Adrenal gland (tissue), 12 donors: ENCODE measurements around the gene HIKESHI. TPM values are rescaled to one million over a fixed set of nuclear protein-coding genes. Genes with fewer than 3 reads are reported as not detected.

Experiments used
- DNase-seq, 7 donors: peaks; one replicate each; pipeline ENCODE4 v3.0.0-alpha.2; 2019 to 2020
- H3K27ac ChIP-seq, 5 donors: fragments of 200-600 bp; sonication (generic) in 4 of 5; 1 replicate in 3 of 5; 2 replicates in 2 of 5; pipeline versions ENCODE4 v1.5.1 to v1.8.0; 2016 to 2020; ENCODE audit warnings: mild to moderate bottlenecking in 1 of 5
- H3K27me3 ChIP-seq: fragments of 200-600 bp; 2 replicates; pipeline ENCODE4 v1.8.0; 2021
- H3K36me3 ChIP-seq, 2 donors: fragments of 200-600 bp; replicated peaks in 1 of 2; 1 replicate in 1 of 2; 2 replicates in 1 of 2; pipeline versions ENCODE4 v1.5.1 to v1.8.0; 2018 to 2022
- H3K4me1 ChIP-seq, 2 donors: fragments of 200-600 bp; replicated peaks in 1 of 2; 1 replicate in 1 of 2; 2 replicates in 1 of 2; pipeline versions ENCODE4 v1.5.1 to v1.8.0; 2018 to 2021
- H3K4me3 ChIP-seq, 4 donors: fragments of 200-600 bp; sonication (generic) in 3 of 4; one replicate each; pipeline ENCODE4 v1.5.1; 2016 to 2018
- H3K9me3 ChIP-seq, 3 donors: fragments of 200-600 bp; sonication (generic) in 1 of 3; replicated peaks in 1 of 3; 1 replicate in 2 of 3; 2 replicates in 1 of 3; pipeline versions ENCODE4 v1.5.1 to v1.8.0; 2016 to 2021
- POLR2A ChIP-seq, 2 donors: fragments of 450-650 bp; IDR thresholded peaks; one replicate each; pipeline ENCODE4 v1.6.1; 2017; ENCODE audit warnings: antibody characterized with exemption in 2 of 2, mild to moderate bottlenecking in 2 of 2, moderate library complexity in 1 of 2
- WGBS, 4 donors: extraction: QIAGEN DNeasy Blood & Tissue Kit in 2 of 4; methylation state at CpG; one replicate each; pipeline versions ENCODE4 v1.1.5 to v1.1.7; 2013 to 2017; 5-methylcytosine and 5-hydroxymethylcytosine counted together
- intact Hi-C, 2 donors: fragments of 100-400 bp; cut with DNase I; formaldehyde crosslinking; loops; one replicate each; pipeline versions ENCODE4 v1.14.1 to v1.15.0; 2022 to 2023
- polyA plus RNA-seq, 3 donors: library from polyadenylated mRNA; stranded (reverse); fragments of 200-250 nt in 2 of 3; fragments of 350-450 nt in 1 of 3; fragmentation: Illumina TruSeq in 1 of 3; extraction: RNeasy Lipid Tissue Mini Kit (QIAGEN cat#74804) in 1 of 3; gene quantifications; one replicate each; pipeline ENCODE4 v1.2.3, GENCODE V29; 2013 to 2014
- total RNA-seq, 9 donors: library from RNA; depleted of rRNA in 4 of 9; stranded (reverse); fragments of >200 nt in 4 of 9; fragments of 120-200 nt in 1 of 9; fragmentation: NEBNext Ultra II Directional in 1 of 9; extraction: Animal tissue kit (Norgen Biotek cat#: 25700) in 1 of 9; gene quantifications; one replicate each; pipeline versions ENCODE4 v1.1.0 to v1.2.4, GENCODE V29; 2013 to 2023
- TF ChIP-seq, protein P1 (sequence below), 6 experiments: fragments of 450-650 bp in 4 of 6; fragments of 200-600 bp in 2 of 6; sonication (generic) in 1 of 6; IDR thresholded peaks; 1 replicate in 5 of 6; 2 replicates in 1 of 6; pipeline versions ENCODE4 v1.5.1 to v1.8.0; 2016 to 2021; ENCODE audit warnings: antibody characterized with exemption in 6 of 6, mild to moderate bottlenecking in 2 of 6, moderate library complexity in 1 of 6
- donor health status: healthy with polysubstance abuse.
- donor health status: Bipolar disorder and iron deficiency.
- donor health status: DM: yes; HTN: yes; CAD: no.
- donor health status: DM: no; HTN: no; CAD: no.
- donor health status: DM: no; HTN: no; CAD: no.
- donor health status: DM: yes; HTN: yes; CAD: no.

The HIKESHI gene
- total and polyA plus RNA-seq, 12 donors: 30.4 to 48.2 (median 37.3) TPM

DNA sequence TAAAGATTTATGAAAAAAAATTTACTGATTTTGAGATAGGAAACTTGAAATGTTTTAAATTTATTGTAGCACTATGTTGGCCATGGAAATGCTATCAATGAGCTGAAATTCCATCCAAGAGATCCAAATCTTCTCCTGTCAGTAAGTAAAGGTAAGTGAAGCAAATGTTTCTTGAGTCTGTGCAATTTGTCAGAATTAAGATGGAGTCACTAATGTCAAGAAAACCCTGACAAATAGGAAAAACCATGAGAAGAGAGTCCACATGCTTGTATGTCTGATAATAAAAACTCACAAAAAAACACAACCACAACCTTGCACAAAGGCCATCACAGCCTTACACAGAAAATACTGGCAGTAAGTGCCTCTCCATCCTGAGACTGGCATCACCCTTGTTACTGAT, 44.6 kb upstream of the HIKESHI start:
- Histone ChIP-seq H3K27ac (no peak overlapping the region), H3K9me3 (no peaks in the 10 kb centered on the region), H3K27me3 (no peaks in the 10 kb centered on the region), H3K36me3 (peaks cover 0 to 13% of the 10 kb centered on the region in 2 donors), H3K4me1 (no peaks in the 10 kb centered on the region), H3K4me3 (no peak overlapping the region)
- no peak for DNase-seq
- TF ChIP-seq, protein P1, sequence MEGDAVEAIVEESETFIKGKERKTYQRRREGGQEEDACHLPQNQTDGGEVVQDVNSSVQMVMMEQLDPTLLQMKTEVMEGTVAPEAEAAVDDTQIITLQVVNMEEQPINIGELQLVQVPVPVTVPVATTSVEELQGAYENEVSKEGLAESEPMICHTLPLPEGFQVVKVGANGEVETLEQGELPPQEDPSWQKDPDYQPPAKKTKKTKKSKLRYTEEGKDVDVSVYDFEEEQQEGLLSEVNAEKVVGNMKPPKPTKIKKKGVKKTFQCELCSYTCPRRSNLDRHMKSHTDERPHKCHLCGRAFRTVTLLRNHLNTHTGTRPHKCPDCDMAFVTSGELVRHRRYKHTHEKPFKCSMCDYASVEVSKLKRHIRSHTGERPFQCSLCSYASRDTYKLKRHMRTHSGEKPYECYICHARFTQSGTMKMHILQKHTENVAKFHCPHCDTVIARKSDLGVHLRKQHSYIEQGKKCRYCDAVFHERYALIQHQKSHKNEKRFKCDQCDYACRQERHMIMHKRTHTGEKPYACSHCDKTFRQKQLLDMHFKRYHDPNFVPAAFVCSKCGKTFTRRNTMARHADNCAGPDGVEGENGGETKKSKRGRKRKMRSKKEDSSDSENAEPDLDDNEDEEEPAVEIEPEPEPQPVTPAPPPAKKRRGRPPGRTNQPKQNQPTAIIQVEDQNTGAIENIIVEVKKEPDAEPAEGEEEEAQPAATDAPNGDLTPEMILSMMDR (IDR thresholded peaks at IDR 0.05): no peak
- TF ChIP-seq POLR2A (IDR thresholded peaks at IDR 0.05): no peak
- intact Hi-C loops: no loop called here

DNA sequence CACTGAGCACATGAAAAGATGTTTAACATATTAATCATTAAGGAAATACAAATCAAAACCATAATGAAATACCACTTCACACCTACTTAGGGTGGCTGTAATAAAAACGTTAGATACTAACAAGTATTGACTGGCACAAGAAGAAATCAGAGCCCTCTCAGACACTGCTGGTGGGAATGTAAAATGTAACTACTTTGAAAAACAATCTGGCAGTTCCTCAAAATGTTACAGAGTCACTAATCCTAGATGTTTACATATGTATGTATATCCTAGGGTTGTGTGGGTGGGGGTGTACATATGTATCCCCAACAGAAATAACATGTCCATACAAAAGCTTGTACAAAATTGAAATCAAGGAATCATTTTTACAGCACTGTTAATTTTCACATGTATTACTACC, 42.3 kb upstream of the HIKESHI start:
- DNase-seq: no peak
- H3K9me3 ChIP-seq: no peaks in the 10 kb centered on the region
- 62 to 92% (median 71%) methylated on average over 1 of the region's 1 CpG for WGBS, 4 donors
- intact Hi-C loops: no loop called here
- H3K36me3 ChIP-seq: peaks cover 0 to 13% of the 10 kb centered on the region in 2 donors
- no peaks in the 10 kb centered on the region for H3K4me1 ChIP-seq
- no peak overlapping the region for H3K27ac ChIP-seq
- no peak for TF ChIP-seq POLR2A (IDR thresholded peaks at IDR 0.05)
- TF ChIP-seq, protein P1 (IDR thresholded peaks at IDR 0.05): no peak
- no peaks in the 10 kb centered on the region for H3K27me3 ChIP-seq
- no peak overlapping the region for H3K4me3 ChIP-seq

DNA sequence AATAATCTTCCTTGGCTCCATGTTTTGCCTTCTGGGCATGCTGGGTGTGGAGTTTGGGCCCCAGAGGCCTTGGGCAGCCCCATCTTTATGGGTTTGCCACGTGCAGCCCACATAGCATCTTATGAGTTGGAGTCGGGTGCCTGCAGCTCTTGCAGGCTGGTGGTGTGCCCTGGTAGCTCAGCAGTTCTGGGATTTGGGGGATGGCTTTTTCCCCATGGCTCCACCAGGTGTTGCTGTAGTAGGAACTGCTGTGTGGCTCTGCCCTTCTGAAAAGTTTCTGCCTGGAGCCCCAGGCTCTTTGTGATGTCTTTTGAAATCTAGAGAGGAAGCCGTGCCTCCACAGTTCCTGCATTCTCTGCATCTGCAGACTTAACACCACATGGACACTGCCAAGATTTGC, 40.7 kb upstream of the HIKESHI start:
- DNase-seq: no peak
- intact Hi-C loops: no loop called here
- TF ChIP-seq, protein P1 (IDR thresholded peaks at IDR 0.05): no peak
- TF ChIP-seq POLR2A (IDR thresholded peaks at IDR 0.05): no peak
- Histone ChIP-seq H3K4me1 (no peaks in the 10 kb centered on the region), H3K27me3 (no peaks in the 10 kb centered on the region), H3K9me3 (no peaks in the 10 kb centered on the region), H3K27ac (no peak overlapping the region), H3K4me3 (no peak overlapping the region), H3K36me3 (peaks cover 0 to 13% of the 10 kb centered on the region in 2 donors)
- 92 to 100% (median 97%) methylated on average over 3 of the region's 3 CpGs for WGBS, 4 donors

DNA sequence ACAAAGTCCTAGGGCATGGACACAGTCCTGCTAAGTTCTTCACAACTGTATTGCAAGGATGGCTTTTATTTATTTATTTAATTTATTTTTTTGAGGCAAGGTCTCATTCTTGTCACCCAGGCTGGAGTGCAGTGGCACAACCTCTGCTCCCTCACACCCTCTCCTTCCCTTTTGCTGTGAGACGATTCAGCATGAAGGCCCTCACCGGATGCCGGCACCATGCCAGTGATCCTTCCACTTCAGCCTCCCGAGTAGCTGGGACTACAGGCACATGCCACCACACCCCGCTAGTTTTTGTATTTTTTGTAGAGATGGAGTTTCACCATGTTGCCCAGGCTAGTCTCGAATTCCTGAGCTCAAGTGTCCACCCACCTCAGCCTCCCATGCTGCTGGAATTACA, 39.7 kb upstream of the HIKESHI start:
- intact Hi-C loops: no loop called here
- TF ChIP-seq, protein P1 (IDR thresholded peaks at IDR 0.05): no peak
- no peak for TF ChIP-seq POLR2A (IDR thresholded peaks at IDR 0.05)
- no peaks in the 10 kb centered on the region for H3K4me1 ChIP-seq
- no peak overlapping the region for H3K4me3 ChIP-seq
- H3K36me3 ChIP-seq: peaks cover 0 to 11% of the 10 kb centered on the region in 2 donors
- no peaks in the 10 kb centered on the region for H3K27me3 ChIP-seq
- WGBS, 4 donors: 95 to 98% (median 97%) methylated on average over 6 of the region's 6 CpGs
- no peak for DNase-seq
- H3K27ac ChIP-seq: no peak overlapping the region
- no peaks in the 10 kb centered on the region for H3K9me3 ChIP-seq
